Endothelial cell of umbilical vein (primary cell): ENCODE data around the gene ZNF777.

Experiments used
- CTCF ChIP-seq, 2 donors: IDR thresholded peaks; 1 replicate in 1 of 2; 2 replicates in 1 of 2; pipeline ENCODE4 v1.5.1; 2011; ENCODE audit warnings: low read length in 2 of 2, mild to moderate bottlenecking in 2 of 2, moderate library complexity in 2 of 2, control low read depth in 1 of 2, inconsistent platforms in 1 of 2, low read depth in 1 of 2; ENCODE audit not compliant: insufficient read depth in 1 of 2; ENCODE audit errors: extremely low read depth in 1 of 2
- MAX ChIP-seq: IDR thresholded peaks from 2 replicates; pipeline ENCODE4 v1.6.1; 2011; ENCODE audit not compliant: insufficient read depth, insufficient read length
- POLR2A ChIP-seq: IDR thresholded peaks from 2 replicates; pipeline ENCODE4 v1.6.1; 2012; ENCODE audit warnings: low read depth, mild to moderate bottlenecking, control low read depth, low read length
- POLR2AphosphoS5 ChIP-seq: IDR thresholded peaks from 2 replicates; pipeline ENCODE4 v1.6.1; 2012; ENCODE audit warnings: low read depth, mild to moderate bottlenecking, control low read depth, low read length, moderate library complexity; ENCODE audit not compliant: insufficient read depth

- TF ChIP-seq CTCF (IDR thresholded peaks at IDR 0.05; ENCODE audit: extremely low read depth in 1 of 2, insufficient read depth in 1 of 2, low read depth in 1 of 2, low read length in 2 of 2) (no peak), POLR2AphosphoS5 (no peak), POLR2A (no peak), MAX (no peak)
Observed at GRCh38 chr7:149420006-149420405, 40.9 kb downstream of the ZNF777 start.
